Loucy (cell line): Measurements from ENCODE around the gene SLC25A10.

ENCODE experiments used
- H2AFZ ChIP-seq: fragments of 200-600 bp; sonication (generic); 2 replicates; pipeline ENCODE4 v1.6.0; 2016; ENCODE audit warnings: antibody characterized with exemption, mild to moderate bottlenecking, low read length, moderate library complexity
- H3F3A ChIP-seq: fragments of 200-600 bp; 2 replicates; pipeline ENCODE4 v1.6.0; 2016; ENCODE audit warnings: antibody characterized with exemption, low read depth, mild to moderate bottlenecking
- H3K27me3 ChIP-seq: fragments of 200-600 bp; sonication (generic); 2 replicates; pipeline ENCODE4 v1.6.1; 2014; ENCODE audit warnings: low read length, mild to moderate bottlenecking; ENCODE audit not compliant: insufficient read depth, poor library complexity, severe bottlenecking
- H3K36me3 ChIP-seq: fragments of 200-600 bp; sonication (generic); 2 replicates; pipeline ENCODE4 v1.6.1; 2016; ENCODE audit warnings: low read length; ENCODE audit not compliant: insufficient read depth
- H3K4me1 ChIP-seq: fragments of 200-600 bp; sonication (generic); 2 replicates; pipeline ENCODE4 v1.5.1; 2014; ENCODE audit warnings: low read length, mild to moderate bottlenecking; ENCODE audit not compliant: insufficient read depth, poor library complexity, severe bottlenecking
- H3K4me2 ChIP-seq: fragments of 200-600 bp; sonication (generic); 2 replicates; pipeline ENCODE4 v1.6.0; 2014; ENCODE audit warnings: antibody characterized with exemption, low read length, low read depth, mild to moderate bottlenecking; ENCODE audit not compliant: poor library complexity, severe bottlenecking
- H3K4me3 ChIP-seq: fragments of 200-600 bp; sonication (generic); 2 replicates; pipeline ENCODE4 v1.5.1; 2014; ENCODE audit warnings: low read length, mild to moderate bottlenecking, mixed read lengths; ENCODE audit not compliant: poor library complexity, severe bottlenecking
- H3K79me2 ChIP-seq: fragments of 200-600 bp; sonication (generic); 2 replicates; pipeline ENCODE4 v1.6.1; 2014; ENCODE audit warnings: low read length; ENCODE audit not compliant: insufficient read depth
- H3K9ac ChIP-seq: fragments of 200-600 bp; sonication (generic); 2 replicates; pipeline ENCODE4 v1.6.0; 2014; ENCODE audit warnings: mild to moderate bottlenecking, low read depth, low read length, moderate library complexity; ENCODE audit not compliant: poor library complexity, severe bottlenecking
- H3K9me2 ChIP-seq: fragments of 200-600 bp; sonication (generic); replicated peaks from 2 replicates; pipeline ENCODE4 v1.6.1; 2016; ENCODE audit warnings: low read depth, low read length, mixed read lengths
- H3K9me3 ChIP-seq: fragments of 200-600 bp; sonication (generic); 2 replicates; pipeline ENCODE4 v1.6.1; 2014; ENCODE audit warnings: mild to moderate bottlenecking, antibody characterized with exemption, low read length, low read depth; ENCODE audit not compliant: insufficient read depth
- H4K20me1 ChIP-seq: fragments of 200-600 bp; sonication (generic); 2 replicates; pipeline ENCODE4 v1.6.0; 2014; ENCODE audit warnings: antibody characterized with exemption, low read length, mild to moderate bottlenecking; ENCODE audit not compliant: insufficient read depth, poor library complexity, severe bottlenecking
- CTCF ChIP-seq: fragments of 200-600 bp; sonication (generic); conservative IDR thresholded peaks from 2 replicates; pipeline ENCODE4 v1.5.1; 2014; ENCODE audit warnings: mild to moderate bottlenecking, antibody characterized with exemption, low read length
- EZH2phosphoT487 ChIP-seq: fragments of 200-600 bp; IDR thresholded peaks from 2 replicates; pipeline ENCODE4 v1.6.1; 2018; ENCODE audit warnings: antibody characterized with exemption, mild to moderate bottlenecking, moderate library complexity, borderline replicate concordance

SLC25A10 gene

DNA sequence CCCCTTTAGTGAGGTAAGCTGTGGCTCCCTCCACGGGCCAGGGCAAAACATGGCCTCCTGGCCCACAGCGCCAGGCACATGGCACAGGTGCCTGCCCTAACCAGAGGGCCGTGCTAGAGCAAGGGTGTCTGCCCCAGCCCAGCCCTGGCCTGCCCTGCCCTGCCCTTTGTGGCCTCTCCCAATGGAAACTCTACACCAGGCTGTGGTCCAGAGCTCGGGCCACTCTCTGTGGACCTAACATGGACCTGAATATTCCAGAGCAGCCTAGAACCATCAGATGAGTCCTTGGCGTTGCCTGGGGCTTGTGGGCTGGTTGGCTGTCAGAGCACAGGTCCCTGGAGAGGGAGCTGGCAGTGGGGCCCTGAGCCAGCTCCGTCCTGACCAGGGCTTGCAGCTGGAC is 16.9 kb upstream of the SLC25A10 start:
- TF ChIP-seq CTCF (no peak), EZH2phosphoT487 (no peak)
- peaks cover 16% of the 10 kb centered on the region; the same call in 1 of the 2 replicates for H3K79me2 ChIP-seq
- H3K4me1 ChIP-seq, result no peaks in the 10 kb centered on the region
- no peaks in the 10 kb centered on the region for H3F3A ChIP-seq
- no peaks in the 10 kb centered on the region for H3K9me2 ChIP-seq
- no peaks in the 10 kb centered on the region for H3K9me3 ChIP-seq
- H2AFZ ChIP-seq, result no peak overlapping the region
- H3K27me3 ChIP-seq, result no peaks in the 10 kb centered on the region
- H3K36me3 ChIP-seq, result peaks cover 72% of the 10 kb centered on the region; the same call in 1 of the 2 replicates
- no peak overlapping the region for H3K4me3 ChIP-seq
- peaks cover 4% of the 10 kb centered on the region for H4K20me1 ChIP-seq
- H3K9ac ChIP-seq, result no peak overlapping the region
- no peak overlapping the region for H3K4me2 ChIP-seq

GRCh38 chr17:81695801-81696200 is 16.3 kb upstream of the SLC25A10 start:
- no peak overlapping the region for H3K4me2 ChIP-seq
- H3K79me2 ChIP-seq, result peaks cover 22% of the 10 kb centered on the region
- H3K4me1 ChIP-seq, result peaks cover 2% of the 10 kb centered on the region
- H3K27me3 ChIP-seq, result no peaks in the 10 kb centered on the region
- no peak overlapping the region for H2AFZ ChIP-seq
- no peak overlapping the region for H3K9ac ChIP-seq
- no peak overlapping the region for H3K4me3 ChIP-seq
- TF ChIP-seq CTCF (no peak), EZH2phosphoT487 (no peak)
- peaks cover 71% of the 10 kb centered on the region; the same call in 1 of the 2 replicates for H3K36me3 ChIP-seq
- peaks cover 6% of the 10 kb centered on the region for H4K20me1 ChIP-seq
- H3K9me3 ChIP-seq, result no peaks in the 10 kb centered on the region
- no peaks in the 10 kb centered on the region for H3F3A ChIP-seq
- H3K9me2 ChIP-seq, result no peaks in the 10 kb centered on the region

GRCh38 chr17:81696218-81696941 is 15.7 kb upstream of the SLC25A10 start:
- TF ChIP-seq CTCF, result no peak
- no peak for TF ChIP-seq EZH2phosphoT487
- H3K4me3 ChIP-seq, result no peak overlapping the region
- no peaks in the 10 kb centered on the region for H3F3A ChIP-seq
- no peak overlapping the region for H2AFZ ChIP-seq
- peaks cover 28% of the 10 kb centered on the region for H3K79me2 ChIP-seq
- H3K27me3 ChIP-seq, result no peaks in the 10 kb centered on the region
- peaks cover 8% of the 10 kb centered on the region for H3K4me1 ChIP-seq
- H3K36me3 ChIP-seq, result peaks cover 70% of the 10 kb centered on the region; the same call in 1 of the 2 replicates
- H3K9ac ChIP-seq, result no peak overlapping the region
- peaks cover 11% of the 10 kb centered on the region for H4K20me1 ChIP-seq
- H3K4me2 ChIP-seq, result no peak overlapping the region
- H3K9me2 ChIP-seq, result no peaks in the 10 kb centered on the region
- no peaks in the 10 kb centered on the region for H3K9me3 ChIP-seq
